G401.6 (cell line): ENCODE data around the gene HNRNPUL1.

Experiments used
- FAIRE-seq: peaks from 2 replicates; lab custom pipeline; 2012; peaks lifted over from hg19 to GRCh38; lab: Jason Lieb, UNC

Gene HNRNPUL1

DNA sequence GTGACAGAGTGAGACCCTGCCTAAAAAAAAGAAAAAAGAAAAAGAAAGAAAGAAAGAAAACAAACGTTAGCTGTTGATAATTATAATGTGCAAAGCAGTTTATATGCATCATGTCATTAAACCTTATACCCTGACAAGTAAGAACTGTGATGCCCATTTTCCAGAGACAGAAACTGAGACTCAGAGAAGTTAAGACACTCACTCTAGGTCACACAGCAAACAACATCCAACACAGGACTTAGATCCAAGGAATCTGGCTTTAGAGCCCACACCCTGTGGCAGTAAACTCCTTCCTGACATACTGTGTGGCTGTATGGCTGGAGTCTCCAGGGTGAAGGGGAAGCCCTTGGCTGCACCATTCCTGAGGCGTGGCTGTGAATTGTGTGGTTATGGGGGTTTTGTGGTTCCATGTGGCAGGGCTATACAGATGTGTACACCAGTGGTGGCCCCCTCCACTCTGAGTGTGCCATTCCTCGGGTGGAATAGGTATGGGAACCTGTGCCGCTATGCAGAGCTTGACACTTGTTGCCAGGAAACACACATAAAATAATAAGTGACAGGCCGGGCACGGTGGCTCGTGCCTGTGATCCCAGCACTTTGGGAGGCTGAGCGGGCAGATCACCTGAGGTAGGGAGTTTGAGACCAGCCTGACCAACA, 29.5 kb upstream of the HNRNPUL1 start:
- FAIRE-seq = no peak

DNA sequence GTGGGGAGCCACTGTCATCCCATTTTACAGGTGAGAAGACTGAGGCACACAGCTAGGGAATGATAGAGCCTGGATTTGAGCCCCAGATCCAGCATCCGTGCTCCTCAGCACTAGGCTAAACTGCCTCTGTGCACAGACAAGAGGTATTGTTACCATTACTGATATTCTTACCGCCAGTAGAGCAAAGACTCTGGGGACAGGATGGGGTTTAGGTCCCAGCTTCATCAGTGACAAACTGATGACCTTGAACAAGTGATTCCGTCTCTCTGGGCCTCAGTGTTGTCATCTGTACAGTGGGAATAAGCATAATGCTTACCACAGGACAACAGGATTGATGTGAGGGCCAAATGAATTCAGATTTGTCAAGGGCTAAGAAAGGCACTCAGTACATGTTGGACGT, 28.7 kb upstream of the HNRNPUL1 start:
- FAIRE-seq = no peak

DNA sequence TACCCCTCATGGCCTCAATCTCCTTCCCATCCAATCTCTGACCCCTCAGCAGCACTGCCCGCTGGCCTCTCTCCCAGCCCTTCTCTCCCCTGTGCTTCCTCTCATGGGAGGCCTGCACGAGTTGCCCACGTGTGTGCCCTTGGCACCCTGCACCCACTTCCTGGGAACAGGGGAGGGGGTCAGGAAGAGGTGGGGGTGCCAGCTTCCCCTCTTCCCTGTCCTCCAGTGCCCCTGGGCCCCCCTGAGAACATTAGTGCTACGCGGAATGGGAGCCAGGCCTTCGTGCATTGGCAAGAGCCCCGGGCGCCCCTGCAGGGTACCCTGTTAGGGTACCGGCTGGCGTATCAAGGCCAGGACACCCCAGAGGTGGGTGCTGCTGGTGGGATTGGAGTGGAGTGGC, 25.9 kb upstream of the HNRNPUL1 start:
- FAIRE-seq = no peak

DNA sequence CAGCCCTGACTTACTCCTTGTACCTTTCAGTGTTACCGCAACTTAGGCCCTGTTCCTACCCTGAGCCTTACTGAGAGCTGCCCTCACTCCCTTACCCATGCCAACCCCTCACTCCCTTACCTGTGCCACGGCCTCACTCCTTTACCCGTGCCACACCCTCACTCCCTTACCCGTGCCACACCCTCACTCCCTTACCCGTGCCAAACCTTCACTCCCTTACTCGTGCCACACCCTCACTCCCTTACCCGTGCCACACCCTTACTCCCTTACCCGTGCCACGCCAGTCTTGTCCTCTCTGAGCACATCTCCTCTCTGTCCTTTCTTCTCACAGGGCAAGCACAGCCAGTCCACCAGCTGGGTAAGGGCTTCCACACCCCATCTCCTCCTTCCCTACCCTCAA, 24.8 kb upstream of the HNRNPUL1 start:
- FAIRE-seq = no peak

DNA sequence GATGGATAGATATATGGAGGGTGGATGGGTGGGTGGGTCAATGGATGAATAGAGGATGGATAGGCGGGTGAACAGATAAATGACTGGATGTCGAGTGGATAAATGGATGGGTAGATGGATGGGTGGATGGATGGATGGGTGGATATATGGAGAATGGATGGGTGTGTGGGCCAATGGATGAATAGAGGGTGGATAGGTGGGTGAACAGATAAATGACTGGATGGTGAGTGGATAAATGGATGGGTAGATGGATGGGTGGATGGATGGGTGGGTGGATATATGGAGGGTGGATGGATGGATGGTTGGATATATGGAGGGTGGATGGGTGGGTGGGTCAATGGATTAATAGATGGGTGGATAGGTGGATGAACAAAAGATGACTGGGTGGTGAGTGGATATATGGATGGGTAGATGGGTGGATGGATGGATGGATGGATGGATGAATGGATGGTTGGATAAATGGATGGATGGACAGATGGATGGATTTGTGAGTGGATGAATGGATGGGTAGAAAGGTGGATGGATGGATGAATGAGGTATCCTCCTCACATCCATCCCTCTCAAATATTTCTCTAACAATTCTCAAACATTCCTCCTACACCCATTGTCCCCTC, 24.1 kb upstream of the HNRNPUL1 start:
- FAIRE-seq = no peak

DNA sequence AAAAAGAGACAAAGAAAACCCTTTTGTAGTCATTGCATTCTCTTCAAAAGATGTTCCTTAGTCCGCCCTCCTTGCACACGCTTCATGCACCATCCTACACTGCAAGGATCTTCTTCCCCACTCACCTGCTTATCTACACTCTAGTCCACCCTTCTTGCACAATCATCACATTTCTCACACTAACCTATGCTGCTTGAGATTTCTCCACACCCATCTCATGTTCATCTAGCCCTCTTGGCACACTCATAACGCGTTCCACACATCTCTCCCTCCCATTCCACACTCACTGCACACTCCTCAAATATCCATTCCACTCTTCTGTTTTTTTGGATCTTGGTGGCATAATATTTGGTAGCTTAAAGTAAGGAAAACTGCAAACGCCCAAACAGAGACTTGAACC, 22.3 kb upstream of the HNRNPUL1 start:
- FAIRE-seq = no peak

DNA sequence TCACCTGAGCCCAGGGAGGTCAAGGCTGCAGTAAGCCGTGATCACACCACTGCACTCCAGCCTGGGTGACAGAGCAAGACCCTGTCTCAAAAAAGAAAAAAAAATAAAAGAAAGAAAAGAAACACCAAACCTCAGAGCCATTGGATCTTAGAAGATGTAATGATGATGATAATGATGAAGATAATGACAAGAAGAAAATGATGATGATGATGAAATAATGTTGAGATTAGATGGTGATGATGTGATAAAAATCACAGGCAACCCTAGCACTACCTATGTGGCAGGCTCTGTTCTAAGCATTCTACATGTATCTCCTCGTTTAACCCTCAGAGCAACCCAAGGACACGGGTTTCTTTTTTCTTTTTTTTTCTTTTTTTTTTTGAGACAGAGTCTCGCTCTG, 20.1 kb upstream of the HNRNPUL1 start:
- no peak for FAIRE-seq

DNA sequence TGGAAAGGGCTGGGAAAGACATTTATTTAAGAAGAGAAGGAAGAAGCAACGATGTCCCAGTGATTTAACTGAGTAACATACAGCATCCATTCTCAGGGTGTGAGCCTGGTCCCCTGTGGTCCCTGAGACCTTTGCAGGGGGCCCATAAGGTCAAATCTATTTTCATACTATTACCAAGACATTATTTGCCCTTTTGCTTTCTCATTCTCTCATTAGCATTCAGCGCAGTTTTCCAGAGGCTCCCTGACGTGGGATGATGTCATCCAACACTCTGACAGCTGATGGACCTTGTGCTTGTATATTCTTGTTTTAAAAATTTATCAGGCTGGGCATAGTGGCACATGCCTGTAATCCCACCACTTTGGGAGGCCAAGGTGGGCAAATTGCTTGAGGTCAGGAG, 18.3 kb upstream of the HNRNPUL1 start:
- FAIRE-seq = no peak

DNA sequence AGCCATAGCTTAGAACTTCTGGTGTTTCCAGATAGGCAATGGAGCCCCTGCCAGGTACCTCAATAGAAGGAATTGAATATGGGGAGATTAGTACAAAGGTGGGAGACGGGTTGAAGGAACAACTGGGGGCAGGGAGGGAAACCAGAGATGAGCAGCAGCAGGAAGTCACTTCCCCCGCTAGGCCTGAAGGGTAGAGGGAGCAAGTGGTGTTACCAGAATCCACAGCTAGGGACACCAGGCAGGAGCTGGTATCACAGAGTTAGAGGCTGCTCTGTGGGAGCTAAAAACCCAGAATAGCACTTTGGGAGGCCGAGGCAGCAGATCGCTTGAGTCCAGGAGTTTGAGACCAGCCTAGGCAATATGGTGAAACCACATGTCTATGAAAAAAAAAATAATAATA, 15.3 kb upstream of the HNRNPUL1 start:
- FAIRE-seq = no peak

DNA sequence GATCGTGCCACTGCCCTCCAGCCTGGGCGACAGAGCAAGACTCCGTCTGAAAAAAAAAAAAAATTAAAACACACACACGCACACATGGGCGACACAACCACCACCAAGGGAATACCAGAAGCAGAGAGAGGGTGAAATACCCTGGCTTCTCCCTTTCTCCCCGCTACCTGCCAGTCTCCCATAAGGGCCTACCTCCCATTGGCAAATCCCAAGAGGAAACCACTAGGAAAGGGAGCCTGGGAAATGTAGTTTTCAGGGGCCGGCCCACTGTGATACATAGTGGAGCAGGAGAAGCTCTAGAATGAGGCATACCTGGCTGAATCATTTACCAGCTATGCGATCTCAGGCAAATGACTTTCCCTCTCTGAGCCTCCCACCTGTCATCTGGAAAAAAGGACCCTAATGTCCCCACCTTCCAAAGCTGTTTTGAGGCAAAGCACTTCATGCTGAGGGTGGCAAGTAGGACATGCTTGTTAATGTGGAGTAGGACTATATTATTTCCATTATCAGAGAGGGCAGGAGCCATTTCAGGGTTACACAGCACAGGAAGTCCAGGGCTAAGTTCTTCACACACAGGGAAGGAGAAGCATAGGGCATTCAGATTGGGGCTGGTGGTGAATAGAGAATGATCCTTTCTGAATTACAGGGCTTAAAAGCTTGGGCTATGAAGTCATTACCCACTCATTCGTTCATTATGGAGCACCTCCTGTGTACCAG, 14.3 kb upstream of the HNRNPUL1 start:
- FAIRE-seq = no peak

DNA sequence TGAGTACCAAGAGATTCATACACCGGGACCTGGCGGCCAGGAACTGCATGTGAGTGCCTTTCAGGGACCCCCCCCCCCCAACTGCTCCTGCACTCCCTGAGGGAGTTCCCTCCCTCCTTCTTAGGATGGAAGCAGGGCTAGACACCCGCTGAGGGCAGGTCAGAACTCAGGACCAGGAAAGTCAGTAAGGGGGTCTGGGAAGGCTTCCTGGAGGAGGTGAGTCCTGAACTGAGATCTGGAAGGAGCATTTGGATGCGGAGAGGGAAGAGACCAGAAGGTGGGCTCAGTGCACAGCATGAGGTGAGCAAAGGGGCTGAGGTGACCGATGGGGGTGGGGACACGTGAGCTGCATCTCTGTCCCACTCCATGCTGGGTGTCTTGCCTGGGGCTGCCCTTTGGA, 10.5 kb upstream of the HNRNPUL1 start:
- no peak for FAIRE-seq

DNA sequence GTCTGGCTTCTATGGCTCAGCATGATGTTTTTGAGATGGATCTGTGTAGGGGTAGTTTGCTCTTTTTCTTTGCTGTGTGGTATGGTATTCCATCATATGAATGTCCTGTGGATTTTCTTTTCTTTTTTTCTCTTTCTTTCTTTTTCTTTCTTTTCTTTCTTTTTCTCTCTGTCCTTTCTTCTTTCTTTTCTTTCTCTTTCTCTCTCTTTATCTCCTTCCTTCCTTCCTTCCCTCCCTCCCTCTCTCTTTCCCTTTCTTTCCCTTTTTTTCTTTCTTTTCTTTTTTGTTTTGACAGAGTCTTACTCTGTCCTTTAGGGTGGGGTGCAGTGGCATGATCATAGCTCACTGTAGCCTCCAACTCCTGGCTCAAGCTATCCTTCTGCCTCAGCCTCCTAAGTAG, 9.0 kb upstream of the HNRNPUL1 start:
- FAIRE-seq = no peak

DNA sequence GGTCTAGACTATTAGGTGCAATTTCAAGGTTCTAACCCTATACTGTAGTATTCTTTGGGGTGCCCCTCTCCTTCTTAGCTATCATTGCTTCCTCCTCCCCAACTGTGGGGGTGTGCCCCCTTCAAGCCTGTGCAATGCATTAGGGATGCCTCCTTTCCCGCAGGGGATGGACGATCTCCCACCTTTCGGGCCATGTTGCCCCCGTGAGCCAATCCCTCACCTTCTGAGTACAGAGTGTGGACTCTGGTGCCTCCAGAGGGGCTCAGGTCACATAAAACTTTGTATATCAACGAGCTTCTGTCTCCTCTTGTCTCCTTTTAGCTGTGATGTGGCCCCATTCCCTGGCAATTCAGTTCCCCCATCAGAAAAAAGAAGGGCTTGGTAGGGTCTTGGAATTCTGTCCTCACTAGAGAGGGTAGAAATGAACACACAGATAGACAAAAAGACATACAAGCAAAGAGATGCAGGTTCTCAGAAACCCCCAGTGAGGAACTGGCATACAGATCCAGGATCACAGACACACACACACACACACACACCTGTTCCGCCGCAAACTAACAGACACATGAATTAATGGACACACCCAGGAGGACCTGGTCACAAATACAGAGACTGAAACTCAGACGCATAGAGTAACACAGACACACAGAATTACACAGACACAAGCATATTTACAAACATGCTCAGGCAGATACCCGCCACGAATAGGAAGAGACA, 2.5 kb upstream of the HNRNPUL1 start:
- no peak for FAIRE-seq

DNA sequence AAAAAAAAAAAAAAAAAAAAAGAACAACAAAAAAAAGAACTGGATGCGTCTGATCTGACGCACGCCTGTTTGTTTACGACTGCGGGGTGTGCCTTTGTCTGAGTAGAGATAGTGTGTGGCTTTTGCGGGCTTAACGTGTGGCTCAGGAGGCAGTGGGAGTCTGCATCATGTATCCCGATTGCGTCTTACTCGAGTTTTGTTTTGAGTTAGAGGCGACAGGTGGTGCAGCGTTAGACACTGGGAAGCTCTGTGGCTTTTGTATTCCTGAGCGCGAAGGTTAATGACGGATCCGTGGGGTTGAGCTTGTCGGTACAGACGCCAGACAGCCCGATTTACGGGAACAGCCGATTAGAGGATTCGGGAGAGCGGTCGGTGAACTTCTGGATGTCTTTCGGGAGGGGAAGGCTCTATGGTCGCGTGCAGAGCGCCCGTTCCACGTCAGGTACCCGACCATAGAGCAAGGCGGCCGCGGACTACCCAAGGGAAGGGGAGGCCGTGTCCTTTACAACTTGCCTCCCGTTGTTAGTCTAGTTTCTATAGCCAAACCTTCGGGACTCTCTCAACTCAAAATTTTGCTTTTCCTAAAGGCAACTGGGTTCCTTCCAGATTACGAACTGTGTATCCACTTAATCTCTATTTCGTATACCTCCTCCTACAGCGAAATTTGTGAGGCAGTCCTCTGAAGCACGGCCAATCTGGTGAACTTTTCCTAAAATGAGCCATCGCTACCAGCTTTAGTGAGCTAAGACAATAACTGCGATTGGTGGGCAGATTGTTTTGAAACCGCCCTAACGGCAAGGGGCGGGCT, 926 bp upstream of the HNRNPUL1 start:
- no peak for FAIRE-seq

DNA sequence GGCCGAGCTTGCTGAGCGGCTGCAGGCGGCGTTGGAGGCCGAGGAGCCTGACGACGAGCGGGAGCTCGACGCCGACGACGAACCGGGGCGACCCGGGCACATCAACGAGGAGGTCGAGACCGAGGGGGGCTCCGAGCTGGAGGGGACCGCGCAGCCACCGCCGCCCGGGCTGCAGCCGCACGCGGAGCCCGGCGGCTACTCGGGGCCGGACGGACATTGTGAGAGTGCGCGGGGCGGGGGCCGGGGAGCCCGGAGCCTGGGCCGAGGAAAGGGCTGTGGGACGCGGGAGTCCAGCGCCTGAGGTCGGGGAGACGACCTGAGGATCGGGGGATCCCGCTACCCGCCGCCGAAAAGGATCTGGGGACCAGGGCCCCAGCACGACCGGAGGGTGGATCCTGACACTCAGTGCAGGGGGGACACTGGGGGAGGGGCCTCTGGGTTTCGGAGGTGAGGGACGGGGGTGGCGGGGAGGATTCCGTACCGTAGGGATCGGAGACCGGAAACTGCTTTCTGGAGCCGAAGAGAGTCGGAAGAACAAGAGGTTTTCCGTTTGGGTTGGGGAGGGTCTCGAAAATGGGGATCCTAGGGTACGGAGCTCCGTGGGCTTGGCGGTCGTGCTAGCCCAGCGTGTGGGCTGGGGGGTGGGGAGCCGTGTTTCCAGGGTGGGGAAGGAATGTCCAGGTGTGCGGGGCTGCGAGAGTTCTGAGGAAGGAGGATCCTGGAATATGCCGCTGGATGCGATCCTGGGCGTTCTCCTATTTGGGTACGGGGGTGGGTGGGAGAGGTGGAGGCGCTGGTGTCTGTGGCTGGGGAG, 616 bp downstream of the HNRNPUL1 start:
- no peak for FAIRE-seq

DNA sequence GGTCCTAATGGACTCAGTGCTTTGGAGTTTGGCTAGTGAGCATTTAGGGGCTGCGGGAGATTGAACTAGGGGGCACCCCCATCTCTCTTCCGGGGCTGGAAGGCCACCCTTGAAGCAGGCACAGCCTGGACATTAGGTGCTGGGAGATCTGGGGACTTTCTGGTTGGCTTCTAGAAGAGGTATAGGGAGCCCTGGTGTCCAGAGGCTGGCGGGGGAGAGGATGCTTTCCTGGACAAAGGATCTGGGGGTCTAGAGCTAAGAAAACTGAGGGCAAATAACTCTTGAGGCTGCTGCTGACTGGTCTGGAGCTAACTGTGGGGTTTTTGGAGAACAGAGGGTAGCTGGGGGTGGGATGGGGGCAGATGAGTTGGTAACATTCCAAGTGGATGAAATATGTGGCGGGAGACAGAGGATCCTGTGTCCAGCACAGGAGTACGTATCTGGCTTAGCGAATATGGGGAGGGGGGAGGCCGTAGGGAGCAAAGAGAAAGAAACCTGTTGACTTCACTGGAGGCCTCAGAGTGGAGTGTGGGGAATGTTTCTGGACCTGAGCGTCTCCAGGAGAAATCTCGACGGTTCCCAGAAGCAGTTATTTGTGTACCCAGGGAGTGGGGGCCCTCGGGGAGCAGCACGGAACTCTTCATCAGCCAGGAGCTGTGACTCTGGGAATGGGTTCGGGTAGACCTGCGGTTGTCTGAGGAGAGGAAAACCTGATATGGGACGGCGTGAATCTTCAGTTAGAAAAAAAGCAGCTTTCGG, 1.4 kb downstream of the HNRNPUL1 start:
- no peak for FAIRE-seq

DNA sequence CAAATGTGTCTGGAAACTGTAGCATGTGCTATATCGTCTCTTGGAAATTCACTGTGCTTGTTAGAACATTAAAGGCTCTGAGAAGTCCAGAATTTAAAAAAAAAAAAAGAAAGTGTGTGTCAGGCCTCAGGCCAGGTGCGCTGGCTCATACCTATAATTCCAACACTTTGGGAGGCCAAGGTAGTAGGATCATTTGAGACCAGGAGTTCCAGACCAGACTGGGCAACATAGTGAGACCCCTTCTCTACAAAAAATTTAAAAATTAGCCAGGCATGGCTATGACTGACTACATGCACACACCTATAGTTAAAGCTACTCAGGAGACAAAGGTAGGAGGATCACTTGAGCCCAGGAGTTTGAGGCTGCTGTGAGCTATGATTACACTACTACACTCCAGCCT, 4.9 kb downstream of the HNRNPUL1 start:
- no peak for FAIRE-seq

DNA sequence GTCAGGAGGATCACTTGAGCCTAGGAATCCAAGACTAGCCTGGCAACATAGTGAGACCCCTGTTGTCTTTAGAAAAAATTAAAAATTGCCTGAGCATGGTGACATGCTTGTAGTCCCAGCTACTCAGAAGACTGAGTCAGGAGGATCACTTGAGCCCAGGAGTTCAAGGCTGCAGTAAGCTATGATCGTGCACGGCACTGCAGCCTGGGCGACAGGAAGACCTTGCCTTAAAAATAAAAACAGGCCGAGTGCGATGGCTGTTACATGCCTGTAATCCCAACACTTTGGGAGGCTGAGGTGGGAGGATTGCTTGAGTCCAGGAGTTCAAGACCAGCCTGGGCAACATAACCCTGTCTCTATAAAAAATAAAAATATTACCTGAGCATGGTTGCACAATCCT, 5.4 kb downstream of the HNRNPUL1 start:
- FAIRE-seq = no peak

DNA sequence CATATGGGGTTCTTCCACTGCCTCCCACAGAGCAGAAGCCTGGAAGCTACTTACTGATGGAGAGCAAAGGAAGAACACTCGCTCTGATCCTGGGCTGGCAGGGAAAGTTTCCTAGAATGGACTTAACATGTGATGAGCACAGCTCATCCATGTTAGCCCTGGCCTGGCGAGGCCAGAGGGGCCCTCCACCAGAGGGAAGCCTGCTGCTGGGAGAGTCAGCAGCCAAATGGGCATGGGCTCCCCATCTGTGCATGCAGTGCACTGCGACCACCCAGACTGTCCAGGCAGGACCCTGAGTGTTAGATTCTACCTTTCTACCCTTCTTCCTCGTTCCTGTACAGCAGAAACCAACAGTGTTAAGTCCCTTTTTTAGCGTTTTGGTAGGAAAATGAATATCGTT, 8.9 kb downstream of the HNRNPUL1 start:
- no peak for FAIRE-seq

DNA sequence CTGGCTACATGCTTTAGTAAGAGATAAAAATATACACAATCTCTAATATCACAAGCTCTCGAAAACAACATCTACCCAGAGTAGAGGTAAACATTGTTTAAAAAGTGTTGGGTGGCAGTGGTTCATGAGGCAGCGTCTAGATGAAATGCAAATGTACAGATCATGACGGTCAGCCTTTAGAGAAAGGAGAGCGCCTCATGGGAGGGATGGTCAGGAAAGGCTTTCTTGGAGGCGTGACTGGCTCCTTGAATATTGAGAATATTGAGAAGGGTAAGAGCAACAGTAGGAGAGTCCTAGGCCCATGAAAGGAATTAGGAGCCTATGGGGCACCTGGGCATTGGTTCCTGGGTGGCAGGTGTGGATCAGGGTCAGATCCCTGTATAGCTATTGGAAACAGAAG, 10.6 kb downstream of the HNRNPUL1 start:
- no peak for FAIRE-seq

DNA sequence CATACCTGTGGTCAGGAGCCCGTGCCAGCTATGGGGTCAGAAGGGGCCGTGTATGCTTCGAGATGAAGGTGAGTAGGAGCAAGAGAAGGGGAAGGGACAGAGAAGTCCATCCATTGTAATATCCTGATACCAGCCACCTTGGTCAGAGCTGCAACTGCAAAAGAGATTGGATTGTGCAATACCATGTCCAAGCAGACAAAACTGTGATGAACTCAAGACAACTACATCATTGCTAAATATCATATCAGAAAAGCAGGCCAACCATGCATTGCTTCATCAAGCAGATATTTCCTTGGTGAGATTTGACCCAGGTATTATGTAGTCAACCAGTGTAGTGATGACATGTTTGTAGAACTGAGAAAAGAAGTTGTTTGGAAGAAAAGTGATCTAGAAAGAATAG, 12.1 kb downstream of the HNRNPUL1 start:
- FAIRE-seq = no peak
